Hepatocyte (in vitro differentiated cells): ENCODE results near the gene TNRC6A.

ENCODE experiments used
- CTCF ChIP-seq: fragments of 200-600 bp; sonication (generic); IDR thresholded peaks from 2 replicates; pipeline ENCODE4 v1.5.1; 2016; ENCODE audit warnings: antibody characterized with exemption, mild to moderate bottlenecking; ENCODE audit not compliant: poor library complexity
- EZH2 ChIP-seq: fragments of 200-600 bp; sonication (generic); IDR thresholded peaks from 2 replicates; pipeline ENCODE4 v1.6.1; 2016; ENCODE audit warnings: antibody characterized with exemption, mild to moderate bottlenecking, borderline replicate concordance

- TF ChIP-seq CTCF (no peak), EZH2 (no peak)
These were observed 99.7 kb downstream of the TNRC6A start for GRCh38 chr16:24829153-24829552.
